ENCODE measurements around the gene RPL41. TPM values are rescaled to one million over a fixed set of nuclear protein-coding genes. Genes with fewer than 3 reads are reported as not detected.

The RPL41 gene
- total RNA-seq, 2 donors from 2014 or later, result 4,305 to 4,379 TPM

GRCh38 chr12:56126732-56127239, 10.4 kb downstream of the RPL41 start:
- TF ChIP-seq CTCF (conservative IDR thresholded peaks at IDR 0.05), result no peak
- DNase-seq, result no peak
- Histone ChIP-seq H3K36me3 (ENCODE audit: control insufficient read depth, insufficient read depth, low read length) (peaks cover 20% of the 10 kb centered on the region), H3K27me3 (ENCODE audit: control insufficient read depth, insufficient read depth, low read length, poor library complexity, severe bottlenecking) (no peaks in the 10 kb centered on the region), H3K27ac (ENCODE audit: low read depth, low read length) (peak overlapping the region; percentile 16), H3K9me3 (ENCODE audit: control insufficient read depth, low read length) (peaks cover 9% of the 10 kb centered on the region), H3K9ac (ENCODE audit: extremely low read depth, low read length, poor library complexity, severe bottlenecking) (peak overlapping the region; percentile 60), H3K4me3 (ENCODE audit: low read length) (peak overlapping the region; percentile 94), H3K4me1 (ENCODE audit: control insufficient read depth, insufficient read depth, low read length) (peaks cover 5% of the 10 kb centered on the region)
- Mint-ChIP-seq H3K36me3 (ENCODE audit: low read depth) (peaks cover 20% of the 10 kb centered on the region), H3K27me3 (ENCODE audit: insufficient read depth) (no peaks in the 10 kb centered on the region), H3K27ac (peak overlapping the region; percentile 98), H3K9me3 (no peaks in the 10 kb centered on the region), H3K4me1 (peaks cover 32% of the 10 kb centered on the region), H3K4me3 (peak overlapping the region; percentile 89)
- WGBS, 2 experiments (ENCODE audit: insufficient coverage in 1 of 2, insufficient read length in 1 of 2), result 83 to 86% methylated on average over 1 to 3 of the region's 3 CpGs

GRCh38 chr12:56127485-56127887, 11.1 kb downstream of the RPL41 start:
- peak overlapping the region; percentile 16 for H3K27ac ChIP-seq (ENCODE audit: low read depth, low read length)
- H3K9me3 Mint-ChIP-seq, result no peaks in the 10 kb centered on the region
- peaks cover 24% of the 10 kb centered on the region for H3K36me3 ChIP-seq (ENCODE audit: control insufficient read depth, insufficient read depth, low read length)
- peak overlapping the region; percentile 98 for H3K27ac Mint-ChIP-seq
- H3K27me3 ChIP-seq (ENCODE audit: control insufficient read depth, insufficient read depth, low read length, poor library complexity, severe bottlenecking), result no peaks in the 10 kb centered on the region
- H3K36me3 Mint-ChIP-seq (ENCODE audit: low read depth), result peaks cover 27% of the 10 kb centered on the region
- peaks cover 9% of the 10 kb centered on the region for H3K9me3 ChIP-seq (ENCODE audit: control insufficient read depth, low read length)
- no peaks in the 10 kb centered on the region for H3K27me3 Mint-ChIP-seq (ENCODE audit: insufficient read depth)
- peaks cover 32% of the 10 kb centered on the region for H3K4me1 Mint-ChIP-seq
- TF ChIP-seq CTCF (conservative IDR thresholded peaks at IDR 0.05), result no peak
- peak overlapping the region; percentile 89 for H3K4me3 Mint-ChIP-seq
- H3K9ac ChIP-seq (ENCODE audit: extremely low read depth, low read length, poor library complexity, severe bottlenecking), result peak overlapping the region; percentile 60
- H3K4me1 ChIP-seq (ENCODE audit: control insufficient read depth, insufficient read depth, low read length), result peaks cover 5% of the 10 kb centered on the region
- 1% methylated on average over 4 of the region's 8 CpGs; no CpG with 5 or more reads in 1 of the 2 experiments for WGBS, 2 experiments (ENCODE audit: insufficient coverage in 1 of 2, insufficient read length in 1 of 2)
- peak overlapping the region; percentile 94 for H3K4me3 ChIP-seq (ENCODE audit: low read length)
- no peak for DNase-seq

GRCh38 chr12:56127888-56128669, 11.6 kb downstream of the RPL41 start, which contains the start of gene ESYT1:
Gene ESYT1 (plus strand): TSS chr12:56128267. CDS start chr12:56128320, 53 bp downstream.
- Mint-ChIP-seq H3K4me3 (peak within 1 kb of the TSS; percentile 89), H3K27me3 (ENCODE audit: insufficient read depth) (no peaks in the 10 kb centered on the region), H3K27ac (peak within 1 kb of the TSS; percentile 98), H3K4me1 (peaks cover 32% of the 10 kb centered on the region), H3K36me3 (ENCODE audit: low read depth) (peaks cover 30% of the 10 kb centered on the region), H3K9me3 (no peaks in the 10 kb centered on the region)
- no peaks in the 10 kb centered on the region for H3K27me3 ChIP-seq (ENCODE audit: control insufficient read depth, insufficient read depth, low read length, poor library complexity, severe bottlenecking)
- no peak for TF ChIP-seq CTCF (conservative IDR thresholded peaks at IDR 0.05)
- peaks cover 9% of the 10 kb centered on the region for H3K9me3 ChIP-seq (ENCODE audit: control insufficient read depth, low read length)
- H3K9ac ChIP-seq (ENCODE audit: extremely low read depth, low read length, poor library complexity, severe bottlenecking), result peak within 1 kb of the TSS; percentile 78
- peaks cover 5% of the 10 kb centered on the region for H3K4me1 ChIP-seq (ENCODE audit: control insufficient read depth, insufficient read depth, low read length)
- peak within 1 kb of the TSS; percentile 94 for H3K4me3 ChIP-seq (ENCODE audit: low read length)
- peaks cover 28% of the 10 kb centered on the region for H3K36me3 ChIP-seq (ENCODE audit: control insufficient read depth, insufficient read depth, low read length)
- DNase-seq, result peak; percentile 100
- 0% methylated on average over 14 to 49 of the region's 49 CpGs for WGBS, 2 experiments (ENCODE audit: insufficient coverage in 1 of 2, insufficient read length in 1 of 2)
- H3K27ac ChIP-seq (ENCODE audit: low read depth, low read length), result peak within 1 kb of the TSS; percentile 85
